OCI-LY1 (cell line): Measurements from ENCODE around the gene CHKA.

ENCODE experiments used
- H2AFZ ChIP-seq: fragments of 200-600 bp; sonication (generic), shearing (Covaris generic); 2 replicates; pipeline ENCODE4 v1.6.0; 2014; ENCODE audit warnings: antibody characterized with exemption, mild to moderate bottlenecking, low read length
- H3F3A ChIP-seq: fragments of 200-600 bp; sonication (generic), shearing (Covaris generic); 2 replicates; pipeline ENCODE4 v1.6.0; 2014; ENCODE audit warnings: mild to moderate bottlenecking, antibody characterized with exemption, low read length, moderate library complexity; ENCODE audit not compliant: insufficient read depth
- H3K27ac ChIP-seq: fragments of 200-600 bp; sonication (generic); 2 replicates; pipeline ENCODE4 v1.5.1; 2014; ENCODE audit warnings: low read length, mixed run types, mild to moderate bottlenecking, low read depth; ENCODE audit not compliant: poor library complexity, severe bottlenecking
- H3K27me3 ChIP-seq: fragments of 200-600 bp; sonication (generic); 2 replicates; pipeline ENCODE4 v1.6.0; 2014; ENCODE audit warnings: antibody characterized with exemption, mild to moderate bottlenecking, low read length, moderate library complexity; ENCODE audit not compliant: insufficient read depth
- H3K36me3 ChIP-seq: fragments of 200-600 bp; sonication (generic); 2 replicates; pipeline ENCODE4 v1.6.1; 2014; ENCODE audit warnings: mild to moderate bottlenecking, antibody characterized with exemption, low read length, moderate library complexity, mixed read lengths; ENCODE audit not compliant: insufficient read depth
- H3K4me1 ChIP-seq: fragments of 200-600 bp; sonication (generic); 2 replicates; pipeline ENCODE4 v1.5.1; 2014; ENCODE audit warnings: mild to moderate bottlenecking, low read length, moderate library complexity; ENCODE audit not compliant: insufficient read depth, severe bottlenecking
- H3K4me2 ChIP-seq: fragments of 200-600 bp; sonication (generic), shearing (Covaris generic); 2 replicates; pipeline ENCODE4 v1.6.1; 2014; ENCODE audit warnings: low read length
- H3K4me3 ChIP-seq: fragments of 200-600 bp; sonication (generic); 2 replicates; pipeline ENCODE4 v1.5.1; 2014; ENCODE audit warnings: low read length, low read depth, mild to moderate bottlenecking, mixed read lengths; ENCODE audit not compliant: poor library complexity, severe bottlenecking
- H3K79me2 ChIP-seq: fragments of 200-600 bp; shearing (Covaris generic); 2 replicates; pipeline ENCODE4 v1.6.1; 2016; ENCODE audit warnings: mixed run types, low read length, mixed read lengths; ENCODE audit not compliant: insufficient read depth
- H3K9ac ChIP-seq: fragments of 200-600 bp; sonication (generic), shearing (Covaris generic); 2 replicates; pipeline ENCODE4 v1.6.1; 2014; ENCODE audit warnings: mild to moderate bottlenecking, low read length, mixed read lengths
- H3K9me2 ChIP-seq: fragments of 200-600 bp; sonication (generic), shearing (Covaris generic); 2 replicates; pipeline ENCODE4 v1.6.1; 2014; ENCODE audit warnings: low read depth, mild to moderate bottlenecking, low read length, mixed read lengths
- H3K9me3 ChIP-seq: fragments of 200-600 bp; shearing (Covaris generic); 2 replicates; pipeline ENCODE4 v1.6.1; 2014; ENCODE audit warnings: low read length, mixed read lengths
- H4K20me1 ChIP-seq: fragments of 200-600 bp; sonication (generic), shearing (Covaris generic); 2 replicates; pipeline ENCODE4 v1.6.0; 2016; ENCODE audit warnings: mild to moderate bottlenecking, low read length; ENCODE audit not compliant: insufficient read depth
- CTCF ChIP-seq: fragments of 200-600 bp; sonication (generic), shearing (Covaris generic); IDR thresholded peaks from 2 replicates; pipeline ENCODE4 v1.5.1; 2017; ENCODE audit warnings: mild to moderate bottlenecking, antibody characterized with exemption, low read length, moderate library complexity, mixed read lengths
- EZH2 ChIP-seq: fragments of 200-600 bp; sonication (generic), shearing (Covaris generic); IDR thresholded peaks from 2 replicates; pipeline ENCODE4 v1.8.0; 2017; ENCODE audit warnings: borderline replicate concordance, mixed run types, mild to moderate bottlenecking, antibody characterized with exemption, low read length, moderate library complexity, mixed read lengths

Gene CHKA

GRCh38 chr11:68002938-68003845 is 118.0 kb downstream of the CHKA start:
- H3F3A ChIP-seq, result peaks cover 5% of the 10 kb centered on the region
- peak overlapping the region; percentile 76 for H3K9ac ChIP-seq
- H2AFZ ChIP-seq, result no peak overlapping the region
- no peaks in the 10 kb centered on the region for H3K79me2 ChIP-seq
- peak overlapping the region; percentile 97 for H3K4me2 ChIP-seq
- no peaks in the 10 kb centered on the region for H3K36me3 ChIP-seq
- no peaks in the 10 kb centered on the region for H3K9me3 ChIP-seq
- TF ChIP-seq CTCF (no peak), EZH2 (no peak)
- no peaks in the 10 kb centered on the region for H3K9me2 ChIP-seq
- no peaks in the 10 kb centered on the region for H3K27me3 ChIP-seq
- H3K4me1 ChIP-seq, result peaks cover 32% of the 10 kb centered on the region
- H3K4me3 ChIP-seq, result peak overlapping the region; percentile 80
- H3K27ac ChIP-seq, result peak overlapping the region; percentile 88
- no peaks in the 10 kb centered on the region for H4K20me1 ChIP-seq
